Measurements from ENCODE around the gene JHY. TPM values are rescaled to one million over a fixed set of nuclear protein-coding genes. Genes with fewer than 3 reads are reported as not detected.

JHY gene
- total RNA-seq, 4 donors from 2014 or later, result 10.8 to 22.5 (median 12.8) TPM

GRCh38 chr11:122938557-122938956 is 56.0 kb downstream of the JHY start:
- no peak for TF ChIP-seq CTCF (IDR thresholded peaks at IDR 0.05; ENCODE audit: low read depth)

- TF ChIP-seq CTCF (IDR thresholded peaks at IDR 0.05; ENCODE audit: low read depth), result no peak
Observed at GRCh38 chr11:122951211-122951610, 68.7 kb downstream of the JHY start.

- TF ChIP-seq CTCF (IDR thresholded peaks at IDR 0.05; ENCODE audit: low read depth), result no peak
Observed at GRCh38 chr11:122954455-122954854, 71.9 kb downstream of the JHY start.

- TF ChIP-seq CTCF (IDR thresholded peaks at IDR 0.05; ENCODE audit: low read depth), result no peak
Observed at GRCh38 chr11:122963961-122964360, 81.4 kb downstream of the JHY start.

- TF ChIP-seq CTCF (IDR thresholded peaks at IDR 0.05; ENCODE audit: low read depth), result no peak
Observed at GRCh38 chr11:122976061-122976733, 93.6 kb downstream of the JHY start.

- TF ChIP-seq CTCF (IDR thresholded peaks at IDR 0.05; ENCODE audit: low read depth), result no peak
Observed at GRCh38 chr11:122976734-122977469, 94.3 kb downstream of the JHY start.

GRCh38 chr11:122977470-122978298 is 95.1 kb downstream of the JHY start:
- TF ChIP-seq CTCF (IDR thresholded peaks at IDR 0.05; ENCODE audit: low read depth), result no peak

Measured in subcutaneous adipose tissue (tissue), 4 donors.